ENCODE results near the gene POLL. TPM values are rescaled to one million over a fixed set of nuclear protein-coding genes. Genes with fewer than 3 reads are reported as not detected.
"Not testable (repeated sequence)": the region's sequence is repeated elsewhere in the genome, so short reads cannot be mapped to it uniquely, and the experiment has no call there.

The POLL gene
- total RNA-seq, 1 experiment from 2014 or later, result 40.7 TPM

DNA sequence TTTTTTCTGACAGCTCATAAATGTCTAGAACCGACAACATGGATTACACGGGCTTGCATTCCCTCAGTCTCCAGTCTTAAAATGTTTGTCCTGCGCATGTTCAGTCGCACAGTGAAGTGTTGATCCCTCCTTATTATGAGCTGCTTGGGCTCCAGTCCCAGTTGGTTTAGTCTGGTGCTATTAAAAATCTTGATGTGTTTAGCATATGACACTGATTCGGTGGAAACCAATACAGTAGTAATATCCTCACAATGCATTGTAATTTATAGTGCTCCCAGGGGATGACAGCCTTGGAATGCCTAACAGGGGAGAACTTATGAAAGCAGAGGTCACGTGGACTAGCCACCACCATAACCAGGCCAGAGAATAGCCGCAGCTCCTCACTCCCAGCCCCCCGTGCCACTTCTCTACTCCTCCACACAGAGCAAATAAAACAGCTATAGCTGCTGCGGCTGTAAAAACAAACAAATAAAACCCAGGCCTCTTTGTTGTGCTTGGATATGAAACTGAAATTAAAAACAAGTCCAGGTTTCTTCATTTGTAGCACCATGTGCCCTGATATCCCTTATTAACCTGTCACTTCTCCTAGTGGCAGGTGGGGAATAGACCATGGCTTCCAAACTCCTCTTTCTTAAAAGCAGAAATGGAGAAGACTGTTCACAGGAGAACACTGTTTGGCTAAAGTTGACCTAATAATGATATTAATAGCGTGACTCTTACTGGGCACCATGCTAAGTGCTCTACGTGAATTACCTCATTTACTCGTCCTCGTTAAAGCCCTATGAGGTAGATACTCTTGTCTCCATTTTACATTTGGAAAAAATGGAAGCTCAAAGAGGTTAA lies 7.8 kb upstream of the POLL start:
- TF ChIP-seq, protein P1, sequence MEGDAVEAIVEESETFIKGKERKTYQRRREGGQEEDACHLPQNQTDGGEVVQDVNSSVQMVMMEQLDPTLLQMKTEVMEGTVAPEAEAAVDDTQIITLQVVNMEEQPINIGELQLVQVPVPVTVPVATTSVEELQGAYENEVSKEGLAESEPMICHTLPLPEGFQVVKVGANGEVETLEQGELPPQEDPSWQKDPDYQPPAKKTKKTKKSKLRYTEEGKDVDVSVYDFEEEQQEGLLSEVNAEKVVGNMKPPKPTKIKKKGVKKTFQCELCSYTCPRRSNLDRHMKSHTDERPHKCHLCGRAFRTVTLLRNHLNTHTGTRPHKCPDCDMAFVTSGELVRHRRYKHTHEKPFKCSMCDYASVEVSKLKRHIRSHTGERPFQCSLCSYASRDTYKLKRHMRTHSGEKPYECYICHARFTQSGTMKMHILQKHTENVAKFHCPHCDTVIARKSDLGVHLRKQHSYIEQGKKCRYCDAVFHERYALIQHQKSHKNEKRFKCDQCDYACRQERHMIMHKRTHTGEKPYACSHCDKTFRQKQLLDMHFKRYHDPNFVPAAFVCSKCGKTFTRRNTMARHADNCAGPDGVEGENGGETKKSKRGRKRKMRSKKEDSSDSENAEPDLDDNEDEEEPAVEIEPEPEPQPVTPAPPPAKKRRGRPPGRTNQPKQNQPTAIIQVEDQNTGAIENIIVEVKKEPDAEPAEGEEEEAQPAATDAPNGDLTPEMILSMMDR (IDR thresholded peaks at IDR 0.05; ENCODE audit: unreplicated experiment), result no peak
- Mint-ChIP-seq H3K27me3 (ENCODE audit: insufficient read depth, unreplicated experiment) (no peaks in the 10 kb centered on the region), H3K4me1 (ENCODE audit: insufficient read depth, unreplicated experiment) (no peaks in the 10 kb centered on the region)

DNA sequence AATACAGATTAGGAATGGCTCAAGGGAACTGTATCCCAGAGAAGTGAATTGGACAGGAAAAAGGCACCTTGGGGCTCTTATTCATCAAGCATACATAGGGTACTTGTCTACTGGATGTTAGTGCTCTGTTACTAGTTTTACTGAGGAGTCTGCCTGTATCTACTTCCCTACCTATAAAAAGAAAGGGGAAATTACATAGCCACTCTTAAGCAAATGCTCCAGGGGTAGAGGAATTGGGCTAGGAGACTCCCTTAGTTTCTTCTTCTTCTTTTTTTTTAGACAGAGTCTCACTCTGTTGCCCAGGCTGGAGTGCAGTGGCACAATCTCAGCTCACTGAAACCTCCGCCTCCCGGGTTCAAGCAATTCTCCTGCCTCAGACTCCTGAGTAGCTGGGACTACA lies 5.3 kb upstream of the POLL start:
- H3K4me3 Mint-ChIP-seq (ENCODE audit: unreplicated experiment); BruUV-seq (replicated peaks); DNase-seq (ENCODE audit: unreplicated experiment); H3K9me3 Mint-ChIP-seq (ENCODE audit: unreplicated experiment); intact Hi-C loops (cut with micrococcal nuclease); H3K27ac Mint-ChIP-seq (ENCODE audit: low read depth, unreplicated experiment); H3K36me3 Mint-ChIP-seq (ENCODE audit: insufficient read depth, unreplicated experiment); H3K4me1 Mint-ChIP-seq (ENCODE audit: insufficient read depth, unreplicated experiment); POLR2A ChIA-PET; H3K27me3 Mint-ChIP-seq (ENCODE audit: insufficient read depth, unreplicated experiment): not testable (repeated sequence)
- CTCF ChIA-PET, result interaction anchor here (0.7 kb wide), 1 partner anchor 266 kb away, joined by 3 read pairs; no protein-coding TSS in a partner anchor

More for the DNA sequence above, 7.8 kb upstream of the POLL start:
- intact Hi-C loops (cut with micrococcal nuclease), result no loop called here
- Mint-ChIP-seq H3K36me3 (ENCODE audit: insufficient read depth, unreplicated experiment) (peaks cover 5% of the 10 kb centered on the region), H3K4me3 (ENCODE audit: unreplicated experiment) (no peak overlapping the region), H3K27ac (ENCODE audit: low read depth, unreplicated experiment) (no peak overlapping the region), H3K9me3 (ENCODE audit: unreplicated experiment) (no peaks in the 10 kb centered on the region)
- no TSS peak for BruUV-seq (replicated peaks)
- POLR2A ChIA-PET, result interaction anchor here (0.6 to 1.4 kb wide), 3 partner anchors 8 to 531 kb away, joined by 3 to 4 read pairs (median 4); partner anchors contain the start of genes DPCD and POLL
- CTCF ChIA-PET, result interaction anchor here (0.5 to 1.4 kb wide), 4 partner anchors 25 to 561 kb away, joined by 3 to 4 read pairs (median 3); no protein-coding TSS in a partner anchor
- no peak for DNase-seq (ENCODE audit: unreplicated experiment)

DNA sequence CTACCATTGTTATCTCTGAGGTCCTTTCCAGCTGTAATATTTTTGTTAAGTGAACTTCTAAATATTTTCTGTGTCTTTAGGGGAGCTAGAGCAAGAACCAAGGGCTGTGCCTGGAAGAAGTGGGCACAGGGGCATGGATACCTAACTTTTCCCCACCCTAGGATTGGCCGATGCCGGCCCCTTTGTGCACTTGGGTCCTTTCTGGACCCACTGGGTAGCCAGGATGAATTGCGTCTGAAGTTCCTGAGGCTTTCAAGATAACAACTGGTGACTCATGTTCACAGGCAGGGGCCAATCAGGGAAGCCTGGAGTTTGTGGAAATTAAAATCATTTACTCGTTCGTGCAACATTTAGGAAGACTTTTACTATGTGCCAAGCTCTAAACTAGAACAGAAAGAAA lies 822 bp upstream of the POLL start:
- no TSS peak for BruUV-seq (replicated peaks)
- DNase-seq (ENCODE audit: unreplicated experiment), result no peak
- Mint-ChIP-seq H3K9me3 (ENCODE audit: unreplicated experiment) (no peaks in the 10 kb centered on the region), H3K27me3 (ENCODE audit: insufficient read depth, unreplicated experiment) (no peaks in the 10 kb centered on the region), H3K4me1 (ENCODE audit: insufficient read depth, unreplicated experiment) (peaks cover 17% of the 10 kb centered on the region), H3K36me3 (ENCODE audit: insufficient read depth, unreplicated experiment) (no peaks in the 10 kb centered on the region), H3K27ac (ENCODE audit: low read depth, unreplicated experiment) (peak overlapping the region; percentile 87), H3K4me3 (ENCODE audit: unreplicated experiment) (peak overlapping the region; percentile 93)
- TF ChIP-seq, protein P1 (IDR thresholded peaks at IDR 0.05; ENCODE audit: unreplicated experiment), result no peak
- POLR2A ChIA-PET, result interaction anchor here (1.1 to 3.0 kb wide), 4 partner anchors 9 to 229 kb away, joined by 3 to 13 read pairs (median 10); partner anchors contain the start of genes NPM3 and OGA
- CTCF ChIA-PET, result interaction anchor here (0.6 to 3.4 kb wide), 4 partner anchors 9 to 384 kb away, joined by 3 to 21 read pairs (median 10); no protein-coding TSS in a partner anchor
- intact Hi-C loops (cut with micrococcal nuclease), result no loop called here

DNA sequence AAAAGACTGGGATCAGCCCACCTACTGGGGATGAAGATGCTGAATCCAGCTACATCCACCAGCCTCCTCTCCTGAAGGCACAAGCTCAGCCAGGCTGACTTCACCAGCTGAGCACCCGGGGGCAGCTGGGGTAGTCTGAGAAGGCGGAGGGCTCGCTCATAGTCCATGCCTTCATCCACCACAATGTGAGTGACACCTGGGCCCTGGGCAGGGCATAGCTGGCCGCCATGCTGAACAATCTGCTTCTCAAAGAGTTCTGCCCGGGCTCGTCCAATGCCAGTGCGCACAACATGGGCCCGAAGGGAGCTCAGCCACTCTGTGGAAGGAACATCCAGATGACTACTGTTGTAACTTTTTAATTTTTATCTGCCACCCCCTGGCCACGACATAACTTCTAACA lies 2.2 kb downstream of the POLL start:
- no TSS peak for BruUV-seq (replicated peaks)
- POLR2A ChIA-PET, result interaction anchor here (0.7 to 1.5 kb wide), 3 partner anchors 9 to 884 kb away, joined by 3 to 4 read pairs (median 4); no protein-coding TSS in a partner anchor
- H3K4me3 Mint-ChIP-seq (ENCODE audit: unreplicated experiment), result no peak overlapping the region

More for the DNA sequence above, 2.2 kb downstream of the POLL start:
- CTCF ChIA-PET, result interaction anchor here (0.6 to 2.9 kb wide), 4 partner anchors 15 to 1574 kb away, joined by 3 to 13 read pairs (median 5); no protein-coding TSS in a partner anchor
- intact Hi-C loops (cut with micrococcal nuclease), result no loop called here
- Mint-ChIP-seq H3K4me1 (ENCODE audit: insufficient read depth, unreplicated experiment) (peaks cover 17% of the 10 kb centered on the region), H3K36me3 (ENCODE audit: insufficient read depth, unreplicated experiment) (peaks cover 17% of the 10 kb centered on the region), H3K9me3 (ENCODE audit: unreplicated experiment) (no peaks in the 10 kb centered on the region), H3K27ac (ENCODE audit: low read depth, unreplicated experiment) (peak overlapping the region; percentile 87), H3K27me3 (ENCODE audit: insufficient read depth, unreplicated experiment) (no peaks in the 10 kb centered on the region)
- TF ChIP-seq, protein P1 (IDR thresholded peaks at IDR 0.05; ENCODE audit: unreplicated experiment), result no peak
- DNase-seq (ENCODE audit: unreplicated experiment), result no peak
